GM20000 (cell line): ENCODE data around the gene MAPT.

Experiments used
- DNase-seq: peaks from one replicate; pipeline ENCODE4 v3.0.0; 2012; ENCODE audit warnings: low spot score
- TF ChIP-seq, protein P1 (sequence below): IDR thresholded peaks from 2 replicates; pipeline ENCODE4 v1.5.1; 2012; ENCODE audit warnings: mild to moderate bottlenecking, control low read depth; ENCODE audit errors: extremely low read depth, missing control alignments

Gene MAPT

DNA sequence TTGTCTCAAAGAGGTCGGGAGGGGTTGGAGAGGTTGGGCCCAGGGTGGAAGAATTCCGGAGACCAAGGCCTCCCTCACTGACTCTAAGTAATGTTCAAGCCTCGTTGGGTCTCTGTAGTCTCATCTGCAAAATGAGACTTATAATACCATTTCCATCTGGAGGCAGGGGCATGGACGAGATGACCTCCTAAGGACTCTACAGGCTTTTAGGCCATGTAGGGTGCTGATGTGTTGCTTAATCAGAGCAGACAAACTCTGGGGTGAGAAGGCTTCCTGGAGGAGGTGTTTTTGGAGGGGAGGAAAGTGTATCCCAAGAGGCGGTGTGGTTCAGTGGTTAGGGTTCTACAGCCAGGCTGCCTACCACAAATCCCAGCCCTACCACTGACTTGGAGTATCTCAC lies 46.6 kb upstream of the MAPT start:
- TF ChIP-seq, protein P1, sequence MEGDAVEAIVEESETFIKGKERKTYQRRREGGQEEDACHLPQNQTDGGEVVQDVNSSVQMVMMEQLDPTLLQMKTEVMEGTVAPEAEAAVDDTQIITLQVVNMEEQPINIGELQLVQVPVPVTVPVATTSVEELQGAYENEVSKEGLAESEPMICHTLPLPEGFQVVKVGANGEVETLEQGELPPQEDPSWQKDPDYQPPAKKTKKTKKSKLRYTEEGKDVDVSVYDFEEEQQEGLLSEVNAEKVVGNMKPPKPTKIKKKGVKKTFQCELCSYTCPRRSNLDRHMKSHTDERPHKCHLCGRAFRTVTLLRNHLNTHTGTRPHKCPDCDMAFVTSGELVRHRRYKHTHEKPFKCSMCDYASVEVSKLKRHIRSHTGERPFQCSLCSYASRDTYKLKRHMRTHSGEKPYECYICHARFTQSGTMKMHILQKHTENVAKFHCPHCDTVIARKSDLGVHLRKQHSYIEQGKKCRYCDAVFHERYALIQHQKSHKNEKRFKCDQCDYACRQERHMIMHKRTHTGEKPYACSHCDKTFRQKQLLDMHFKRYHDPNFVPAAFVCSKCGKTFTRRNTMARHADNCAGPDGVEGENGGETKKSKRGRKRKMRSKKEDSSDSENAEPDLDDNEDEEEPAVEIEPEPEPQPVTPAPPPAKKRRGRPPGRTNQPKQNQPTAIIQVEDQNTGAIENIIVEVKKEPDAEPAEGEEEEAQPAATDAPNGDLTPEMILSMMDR: no peak
- DNase-seq: no peak

DNA sequence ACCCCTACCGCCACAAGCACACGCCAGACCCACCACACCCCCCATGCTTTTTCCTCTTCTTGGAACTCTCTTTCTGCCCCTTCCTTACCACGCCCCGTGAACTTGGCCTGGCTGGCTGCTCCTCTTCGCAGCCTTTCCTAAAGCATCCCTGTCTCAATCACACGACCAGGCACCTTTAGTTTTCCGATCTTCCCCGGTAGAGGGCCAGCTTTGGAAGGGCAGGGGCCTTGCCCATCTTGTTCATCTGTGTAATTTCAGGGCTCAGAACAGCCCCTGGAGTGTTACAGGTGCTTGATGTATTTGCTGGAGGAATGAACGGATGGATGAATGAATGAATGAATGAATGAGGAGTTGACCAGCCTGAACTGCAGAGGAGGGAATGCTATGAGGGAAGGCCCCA lies 45.9 kb upstream of the MAPT start:
- TF ChIP-seq, protein P1: no peak
- DNase-seq: no peak

- DNase-seq: no peak
- TF ChIP-seq, protein P1: no peak
Measured at GRCh38 chr17:45848868-45849535, 45.4 kb upstream of the MAPT start.

DNA sequence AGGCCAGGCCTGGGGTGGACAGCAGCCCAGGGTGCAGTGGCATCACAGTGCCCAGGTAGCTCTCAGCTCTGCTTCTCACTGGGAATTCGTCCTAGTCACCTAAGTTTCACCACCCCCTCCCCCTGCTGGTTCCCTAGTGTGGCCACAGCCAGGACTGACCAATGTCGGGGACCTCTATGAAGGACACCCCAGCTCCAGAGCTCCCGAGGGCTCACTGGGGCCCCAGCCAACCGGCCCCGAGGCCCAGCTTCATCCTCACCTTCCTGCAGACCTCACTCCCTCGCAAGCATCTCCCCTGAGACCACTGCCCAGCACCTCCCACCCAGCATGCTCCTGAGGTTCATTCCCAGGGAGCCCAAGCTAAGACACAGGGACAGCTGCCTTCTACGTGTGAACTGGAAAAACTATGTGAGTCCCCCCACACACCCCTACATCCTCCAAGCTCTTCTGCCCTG lies 44.8 kb upstream of the MAPT start:
- TF ChIP-seq, protein P1: no peak
- DNase-seq: no peak

DNA sequence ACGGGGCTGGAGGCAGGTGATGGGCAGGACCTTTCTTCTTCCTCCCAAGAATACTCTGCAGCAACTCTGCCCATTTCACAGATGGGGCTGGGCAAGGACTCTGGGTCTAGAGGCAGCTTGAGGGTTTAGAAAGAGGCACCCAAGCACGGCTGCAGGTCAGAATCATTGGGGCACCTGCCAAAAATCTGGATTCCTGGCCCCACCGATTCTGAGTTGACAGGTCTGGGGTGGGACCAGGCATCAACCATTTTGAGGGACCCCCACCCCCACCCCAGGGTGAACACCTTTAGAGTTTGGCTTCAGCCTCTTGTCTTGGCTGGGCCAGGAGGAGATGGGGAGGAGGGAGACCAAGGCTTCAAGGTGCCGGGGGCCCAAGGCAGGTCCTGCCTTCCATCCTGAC lies 44.3 kb upstream of the MAPT start:
- TF ChIP-seq, protein P1: no peak
- no peak for DNase-seq

- no peak for DNase-seq
- TF ChIP-seq, protein P1: no peak
Measured at GRCh38 chr17:45850468-45850867, 43.9 kb upstream of the MAPT start.

- TF ChIP-seq, protein P1: no peak
- DNase-seq: no peak
Measured at GRCh38 chr17:45851022-45851421, 43.3 kb upstream of the MAPT start.
